Sigmoid colon (tissue), 7 donors: ENCODE measurements around the gene MRGPRF. TPM values are rescaled to one million over a fixed set of nuclear protein-coding genes. Genes with fewer than 3 reads are reported as not detected.
A peak's percentile ranks its signal among the peaks of the same experiment; 100 is the strongest.

ENCODE experiments used
- DNase-seq: peaks from one replicate; pipeline ENCODE4 v3.0.0-alpha.2; 2019
- H3K27ac ChIP-seq, 4 donors: fragments of 200-600 bp; sonication (generic); one replicate each; pipeline ENCODE4 v1.5.1; 2016 to 2019; ENCODE audit warnings: mild to moderate bottlenecking in 1 of 4
- H3K27me3 ChIP-seq, 3 donors: fragments of 200-600 bp; sonication (generic); one replicate each; pipeline ENCODE4 v1.5.1; 2019; ENCODE audit warnings: mild to moderate bottlenecking in 1 of 3
- H3K36me3 ChIP-seq, 4 donors: fragments of 200-600 bp; sonication (generic); one replicate each; pipeline ENCODE4 v1.5.1; 2016 to 2019
- H3K4me1 ChIP-seq, 4 donors: fragments of 200-600 bp; sonication (generic); one replicate each; pipeline ENCODE4 v1.5.1; 2017 to 2019
- H3K4me3 ChIP-seq, 4 donors: fragments of 200-600 bp; sonication (generic); one replicate each; pipeline ENCODE4 v1.5.1; 2017 to 2019; ENCODE audit warnings: mild to moderate bottlenecking in 2 of 4, moderate library complexity in 1 of 4
- H3K9me3 ChIP-seq, 4 donors: fragments of 200-600 bp in 3 of 4; sonication (generic) in 3 of 4; one replicate each; pipeline versions ENCODE4 v1.5.1 to v1.6.1; 2013 to 2019
- CTCF ChIP-seq, 4 experiments: fragments of 450-650 bp in 3 of 4; fragments of 200-600 bp in 1 of 4; IDR thresholded peaks; one replicate each; pipeline ENCODE4 v1.5.1; 2016 to 2019; ENCODE audit warnings: antibody characterized with exemption in 4 of 4, mild to moderate bottlenecking in 3 of 4, moderate library complexity in 2 of 4
- EP300 ChIP-seq, 4 donors: sonication (generic); formaldehyde crosslinking; IDR thresholded peaks; one replicate each; pipeline ENCODE4 v1.6.1; 2017; ENCODE audit warnings: antibody characterized with exemption in 4 of 4
- POLR2A ChIP-seq, 2 donors: fragments of 450-650 bp; IDR thresholded peaks; one replicate each; pipeline ENCODE4 v1.6.1; 2016; ENCODE audit warnings: antibody characterized with exemption in 2 of 2, mild to moderate bottlenecking in 2 of 2, moderate library complexity in 2 of 2
- POLR2AphosphoS5 ChIP-seq, 4 donors: sonication (generic); formaldehyde crosslinking; IDR thresholded peaks; one replicate each; pipeline ENCODE4 v1.6.1; 2017; ENCODE audit warnings: antibody characterized with exemption in 4 of 4
- WGBS, 2 donors: extraction: QIAGEN DNeasy Blood & Tissue Kit; methylation state at CpG; one replicate each; pipeline ENCODE4 v1.1.7; 2013; 5-methylcytosine and 5-hydroxymethylcytosine counted together
- intact Hi-C: fragments of 100-400 bp; cut with DNase I; formaldehyde crosslinking; loops from one replicate; pipeline ENCODE4 v1.15.1; 2023
- polyA plus RNA-seq, 3 donors: library from polyadenylated mRNA; stranded (reverse); fragments of 200-250 nt; gene quantifications; one replicate each; pipeline ENCODE4 v1.2.3, GENCODE V29; 2013
- total RNA-seq, 4 donors: library from RNA; depleted of rRNA; stranded (reverse); fragments of >200 nt; gene quantifications; one replicate each; pipeline ENCODE4 v1.1.0, GENCODE V29; 2016
- donor health status: healthy with polysubstance abuse.
- donor health status: Bipolar disorder and iron deficiency.
- donor health status: healthy.

The MRGPRF gene
- total and polyA plus RNA-seq, 7 donors = 1.8 to 263 (median 118) TPM

GRCh38 chr11:69010361-69010891 is 2.6 kb downstream of the MRGPRF start:
- intact Hi-C loops = loop anchor here (2.0 to 5.0 kb wide), 2 partner anchors 84 to 168 kb away; partner anchors contain the start of gene CPT1A
- H3K4me3 ChIP-seq = peak overlapping the region; percentile 75 to 84 (median 78)
- peak overlapping the region; percentile 91 to 100 (median 98) for H3K27ac ChIP-seq
- peaks cover 0 to 78% (median 73%) of the 10 kb centered on the region in 4 donors for H3K4me1 ChIP-seq
- TF ChIP-seq POLR2A (IDR thresholded peaks at IDR 0.05) (no peak), EP300 (IDR thresholded peaks at IDR 0.05) (no peak), POLR2AphosphoS5 (IDR thresholded peaks at IDR 0.05) (peak in 1 of 4 donors; percentile 18), CTCF (IDR thresholded peaks at IDR 0.05) (no peak)
- 30 to 56% methylated on average over 9 of the region's 9 CpGs for WGBS, 2 donors
- no peaks in the 10 kb centered on the region for H3K27me3 ChIP-seq
- peaks cover 7 to 34% (median 16%) of the 10 kb centered on the region in 4 donors for H3K36me3 ChIP-seq
- DNase-seq = peak; percentile 82
- no peaks in the 10 kb centered on the region for H3K9me3 ChIP-seq

- Histone ChIP-seq H3K36me3 (peaks cover 15 to 42% (median 24%) of the 10 kb centered on the region in 4 donors), H3K27me3 (no peaks in the 10 kb centered on the region), H3K27ac (peak overlapping the region; percentile 91 to 100 (median 98)), H3K4me3 (peak overlapping the region; percentile 75 to 84 (median 78)), H3K4me1 (peaks cover 0 to 78% (median 73%) of the 10 kb centered on the region in 4 donors), H3K9me3 (no peaks in the 10 kb centered on the region)
- TF ChIP-seq EP300 (IDR thresholded peaks at IDR 0.05) = no peak
- TF ChIP-seq CTCF (IDR thresholded peaks at IDR 0.05) = no peak
- no peak for TF ChIP-seq POLR2AphosphoS5 (IDR thresholded peaks at IDR 0.05)
- no peak for TF ChIP-seq POLR2A (IDR thresholded peaks at IDR 0.05)
- intact Hi-C loops = loop anchor here (2.0 to 5.0 kb wide), 2 partner anchors 83 to 167 kb away; partner anchors contain the start of gene CPT1A
- peak; percentile 72 for DNase-seq
- WGBS, 2 donors = 59 to 73% methylated on average over 16 of the region's 16 CpGs
Observed at GRCh38 chr11:69009441-69010211, 3.4 kb downstream of the MRGPRF start.

GRCh38 chr11:69008737-69009440 is 4.2 kb downstream of the MRGPRF start:
- no peaks in the 10 kb centered on the region for H3K27me3 ChIP-seq
- peaks cover 0 to 78% (median 73%) of the 10 kb centered on the region in 4 donors for H3K4me1 ChIP-seq
- WGBS, 2 donors = 23 to 55% methylated on average over 17 of the region's 17 CpGs
- TF ChIP-seq POLR2A (IDR thresholded peaks at IDR 0.05) (peak; percentile 45 to 56), EP300 (IDR thresholded peaks at IDR 0.05) (peak in 1 of 4 donors; percentile 33), CTCF (IDR thresholded peaks at IDR 0.05) (no peak), POLR2AphosphoS5 (IDR thresholded peaks at IDR 0.05) (peak; percentile 81 to 93 (median 83))
- peak; percentile 98 for DNase-seq
- H3K9me3 ChIP-seq = no peaks in the 10 kb centered on the region
- intact Hi-C loops = no loop called here
- peak overlapping the region in 3 of 4 donors; percentile 75 to 79 (median 78) for H3K4me3 ChIP-seq
- peaks cover 22 to 49% (median 31%) of the 10 kb centered on the region in 4 donors for H3K36me3 ChIP-seq
- H3K27ac ChIP-seq = peak overlapping the region; percentile 91 to 100 (median 98)

- H3K27me3 ChIP-seq = no peaks in the 10 kb centered on the region
- DNase-seq = peak; percentile 65
- intact Hi-C loops = no loop called here
- H3K27ac ChIP-seq = peak overlapping the region; percentile 91 to 100 (median 98)
- no peaks in the 10 kb centered on the region for H3K9me3 ChIP-seq
- H3K36me3 ChIP-seq = peaks cover 26 to 56% (median 31%) of the 10 kb centered on the region in 4 donors
- peak overlapping the region in 3 of 4 donors; percentile 75 to 79 (median 78) for H3K4me3 ChIP-seq
- peaks cover 0 to 78% (median 76%) of the 10 kb centered on the region in 4 donors for H3K4me1 ChIP-seq
- peak in 2 of 4 donors; percentile 16 to 19 for TF ChIP-seq POLR2AphosphoS5 (IDR thresholded peaks at IDR 0.05)
- no peak for TF ChIP-seq EP300 (IDR thresholded peaks at IDR 0.05)
- no peak for TF ChIP-seq POLR2A (IDR thresholded peaks at IDR 0.05)
- WGBS, 2 donors = 57 to 68% methylated on average over 8 of the region's 8 CpGs
Observed at GRCh38 chr11:69007975-69008381, 5.1 kb downstream of the MRGPRF start.
